GM21515 (cell line): ENCODE results near the gene DUSP15.

ENCODE experiments used
- ATAC-seq: cut with Tn5 transposase; IDR thresholded peaks from one replicate; pipeline ENCODE4 v1.9.1; 2021; ENCODE audit not compliant: unreplicated experiment

The DUSP15 gene

GRCh38 chr20:31894980-31895675 is 24.8 kb upstream of the DUSP15 start:
- ATAC-seq = peak; percentile 93

DNA sequence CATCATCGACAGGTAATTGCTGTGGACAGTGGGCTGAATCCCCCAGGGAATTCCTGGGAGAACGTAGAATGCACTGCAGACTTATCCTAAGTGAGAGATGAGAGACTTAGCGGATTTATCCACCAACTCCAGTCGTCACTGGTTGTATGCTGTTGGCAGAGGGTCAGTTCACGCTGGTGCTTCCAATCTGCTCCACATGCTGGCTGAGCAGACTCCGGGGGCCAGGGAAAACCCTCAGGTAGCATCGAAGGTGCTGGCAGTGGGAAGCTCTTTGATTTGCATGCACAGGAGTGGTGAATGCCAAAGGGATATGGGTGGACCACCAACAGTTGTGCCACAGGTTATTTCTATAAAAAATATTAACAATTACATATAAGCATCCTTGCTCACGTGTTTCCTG is 20.3 kb upstream of the DUSP15 start:
- ATAC-seq = no peak

DNA sequence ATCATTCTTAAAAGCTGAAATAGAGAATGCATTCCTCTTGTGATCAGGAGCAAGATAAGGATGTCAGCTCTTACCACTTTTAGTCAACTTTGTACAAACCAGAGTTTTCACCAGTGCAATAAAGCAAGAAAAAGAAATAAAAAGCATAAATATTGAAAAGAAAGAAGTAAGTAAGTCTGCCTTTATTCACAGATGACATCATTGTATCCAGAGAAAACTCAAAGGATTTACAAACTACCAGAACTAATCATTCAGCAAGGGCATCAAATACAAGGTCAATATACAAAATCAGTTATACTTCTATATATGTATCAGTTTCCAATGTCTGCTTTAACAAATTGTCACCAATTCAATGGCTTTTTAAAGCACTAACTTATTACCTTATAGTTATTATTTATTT is 13.5 kb upstream of the DUSP15 start:
- no peak for ATAC-seq

GRCh38 chr20:31881945-31882344 is 11.6 kb upstream of the DUSP15 start:
- ATAC-seq = no peak

- peak; percentile 88 for ATAC-seq
These were observed 9.0 kb upstream of the DUSP15 start for GRCh38 chr20:31879143-31879987.

DNA sequence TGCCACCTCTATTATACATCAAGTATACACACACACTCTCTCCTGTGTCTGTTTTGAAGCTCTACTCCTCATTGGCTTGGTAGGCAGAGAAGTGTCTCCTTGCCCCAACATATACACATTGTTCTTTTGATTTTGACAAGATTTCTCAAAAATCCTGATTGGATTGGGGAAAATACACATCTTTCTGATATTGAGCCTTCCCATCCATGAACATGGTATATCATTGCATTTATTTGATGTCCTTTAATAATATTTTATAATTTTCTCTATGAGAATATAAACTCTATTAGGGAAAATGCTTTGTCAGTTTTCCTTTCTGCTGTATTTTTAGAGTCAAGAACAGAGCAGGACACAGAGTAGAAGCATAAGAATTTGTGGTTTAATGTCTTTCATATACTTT is 7.4 kb upstream of the DUSP15 start:
- ATAC-seq = no peak

DNA sequence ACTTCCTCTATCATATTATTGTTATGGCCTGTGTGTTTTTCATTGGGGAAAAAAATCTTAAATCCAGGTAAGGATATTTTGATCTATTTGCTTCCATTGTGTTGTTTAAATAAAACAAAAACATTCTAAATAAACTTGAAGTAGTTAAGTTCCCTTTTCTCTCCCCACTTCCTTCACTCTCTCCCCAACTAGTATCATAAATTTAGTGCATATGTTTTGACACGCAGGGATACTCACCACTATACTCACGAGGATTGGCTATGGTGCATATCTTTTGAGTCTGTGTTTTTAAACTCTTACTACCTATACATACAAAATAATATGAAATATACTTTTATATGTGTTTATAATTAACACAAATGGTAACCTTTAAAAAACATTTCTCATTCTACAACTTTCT is 5.3 kb upstream of the DUSP15 start:
- no peak for ATAC-seq

DNA sequence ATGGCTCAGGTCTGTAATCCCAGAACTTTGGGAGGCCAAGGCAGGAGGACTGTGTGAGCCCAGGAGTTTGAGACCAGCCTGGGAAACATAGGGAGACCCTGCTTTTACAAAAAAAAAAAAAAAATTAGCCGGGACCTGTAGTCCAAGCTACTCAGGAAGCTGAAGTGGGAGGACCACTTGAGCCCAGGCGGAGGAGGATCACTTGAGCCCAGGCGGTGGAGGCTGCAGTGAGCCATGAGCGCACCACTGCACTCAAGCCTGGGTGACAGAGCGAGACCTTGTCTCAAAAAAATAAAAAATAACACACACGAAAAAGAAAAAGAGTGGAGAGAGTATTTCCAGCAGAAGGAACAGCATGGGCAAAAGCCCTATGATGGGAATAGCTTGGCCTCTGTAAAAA is 2.1 kb upstream of the DUSP15 start:
- ATAC-seq = no peak

DNA sequence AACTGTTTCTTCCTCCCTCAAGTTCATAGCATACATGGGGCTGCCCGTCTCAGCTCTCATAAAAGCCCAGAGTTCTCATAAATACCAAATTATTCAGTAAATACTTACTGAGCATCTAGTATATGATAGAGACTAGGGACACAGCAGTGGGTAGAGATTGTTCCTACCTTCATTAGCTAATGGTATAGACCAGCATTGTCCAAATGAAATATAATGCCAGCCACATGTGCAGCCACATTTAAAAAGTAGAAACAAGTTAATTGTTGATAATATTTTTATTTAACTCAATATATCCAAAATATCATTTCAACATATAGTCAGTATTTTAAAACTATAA is 1.3 kb upstream of the DUSP15 start:
- no peak for ATAC-seq

GRCh38 chr20:31870726-31871617 is 645 bp upstream of the DUSP15 start:
- ATAC-seq = no peak

- ATAC-seq = no peak
These were observed 720 bp downstream of the DUSP15 start for GRCh38 chr20:31869673-31869941.

- no peak for ATAC-seq
These were observed 1.3 kb downstream of the DUSP15 start for GRCh38 chr20:31868853-31869672.

GRCh38 chr20:31866221-31866620 is 4.1 kb downstream of the DUSP15 start:
- ATAC-seq = no peak

GRCh38 chr20:31864521-31865400 is 5.6 kb downstream of the DUSP15 start:
- ATAC-seq = no peak

GRCh38 chr20:31863296-31864085 is 6.8 kb downstream of the DUSP15 start:
- no peak for ATAC-seq

DNA sequence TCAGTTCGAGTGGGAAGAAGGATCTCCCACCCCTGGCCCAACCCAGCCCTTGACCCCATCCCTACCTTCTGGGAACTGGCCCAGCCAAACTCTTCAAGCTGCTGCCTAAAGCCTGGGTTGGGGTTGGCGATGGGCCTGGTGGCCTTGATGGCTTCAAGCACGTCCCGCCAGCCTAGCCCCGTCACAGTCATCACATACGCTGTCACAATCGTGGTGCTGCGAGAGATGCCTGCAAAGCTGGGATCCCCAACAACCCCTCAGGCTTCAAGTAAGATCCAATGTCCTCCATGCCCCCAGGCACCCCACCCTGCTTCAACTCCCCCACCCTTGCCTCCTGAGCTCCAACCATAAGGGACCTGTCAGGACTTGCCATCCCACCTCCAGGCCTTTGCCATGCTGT is 7.8 kb downstream of the DUSP15 start:
- ATAC-seq = no peak

DNA sequence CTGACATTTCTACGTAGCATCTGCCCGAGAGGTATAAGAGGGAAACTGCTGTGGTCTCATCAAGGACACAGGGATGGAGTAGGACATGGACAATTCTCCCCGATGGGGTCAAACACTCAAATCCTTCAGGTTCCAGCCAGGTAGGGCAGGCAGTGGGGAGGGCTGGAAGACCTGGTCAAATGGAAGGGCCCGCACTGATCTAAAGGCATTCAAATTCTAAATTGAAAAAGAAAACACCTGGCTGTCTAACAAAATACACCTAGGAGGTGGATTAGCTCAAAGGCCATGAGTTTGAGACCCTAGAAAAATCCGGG is 8.2 kb downstream of the DUSP15 start:
- ATAC-seq = no peak

DNA sequence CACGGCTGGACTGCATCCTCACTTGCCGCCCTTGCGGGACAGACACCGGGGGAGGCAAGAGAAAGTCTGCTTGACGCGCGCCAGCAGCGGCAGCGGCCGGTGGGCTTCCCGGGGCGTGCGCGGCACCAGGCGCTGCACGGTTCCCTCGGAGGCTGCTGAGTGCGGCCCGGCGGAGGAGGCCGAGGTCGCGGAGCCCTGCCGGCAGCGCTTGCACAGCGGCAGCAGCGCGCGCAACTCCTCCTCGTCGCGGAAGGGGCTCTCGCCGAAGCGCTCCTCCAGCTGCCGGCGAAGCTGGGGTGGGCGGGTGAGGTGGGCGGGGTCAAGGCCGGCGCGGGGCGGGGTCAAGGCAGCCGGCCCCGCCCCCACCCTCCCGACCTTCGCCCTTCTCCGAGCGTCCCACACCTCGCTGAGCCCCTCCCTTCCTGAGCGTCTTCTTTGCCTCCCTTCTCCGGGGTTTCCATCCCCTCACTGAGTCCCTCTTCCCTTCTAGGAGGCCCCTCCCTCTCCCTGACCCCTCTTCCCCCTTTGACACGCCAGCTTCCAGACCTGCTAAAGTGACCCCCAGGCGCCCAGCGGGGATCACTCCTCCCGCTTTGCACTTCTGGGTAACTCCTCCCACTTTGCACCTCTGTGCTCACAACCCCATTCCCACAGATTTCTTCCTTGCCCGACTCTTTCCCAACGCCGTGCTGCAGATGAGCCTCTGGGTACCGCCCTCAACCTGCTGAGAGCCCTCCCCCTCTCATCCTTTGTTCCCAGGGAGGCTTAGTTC is 8.8 kb downstream of the DUSP15 start:
- ATAC-seq = peak; percentile 59

- peak; percentile 30 for ATAC-seq
These were observed 9.3 kb downstream of the DUSP15 start for GRCh38 chr20:31861135-31861384.
